ENCODE measurements around the gene FBXL20.

DNA sequence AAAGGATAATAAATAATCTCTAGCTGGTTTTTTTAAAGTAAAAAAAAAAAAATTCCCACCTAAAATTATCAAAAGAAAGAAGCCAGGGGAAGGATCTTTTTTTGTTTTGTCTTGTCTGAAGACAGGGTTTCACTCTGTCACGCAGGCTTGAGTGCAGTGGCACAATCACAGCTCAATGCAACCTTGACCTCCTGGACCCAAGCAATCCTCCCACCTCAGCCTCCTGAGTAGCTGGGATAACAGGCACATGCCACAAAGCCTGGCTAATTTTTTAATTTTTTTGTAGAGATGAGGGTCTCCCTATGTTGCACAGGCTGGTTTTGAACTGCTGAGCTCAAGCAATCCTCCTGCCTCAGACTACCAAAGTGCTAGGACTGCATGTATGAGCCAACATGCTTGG, 97.2 kb downstream of the FBXL20 start:
- TF ChIP-seq, protein P1, sequence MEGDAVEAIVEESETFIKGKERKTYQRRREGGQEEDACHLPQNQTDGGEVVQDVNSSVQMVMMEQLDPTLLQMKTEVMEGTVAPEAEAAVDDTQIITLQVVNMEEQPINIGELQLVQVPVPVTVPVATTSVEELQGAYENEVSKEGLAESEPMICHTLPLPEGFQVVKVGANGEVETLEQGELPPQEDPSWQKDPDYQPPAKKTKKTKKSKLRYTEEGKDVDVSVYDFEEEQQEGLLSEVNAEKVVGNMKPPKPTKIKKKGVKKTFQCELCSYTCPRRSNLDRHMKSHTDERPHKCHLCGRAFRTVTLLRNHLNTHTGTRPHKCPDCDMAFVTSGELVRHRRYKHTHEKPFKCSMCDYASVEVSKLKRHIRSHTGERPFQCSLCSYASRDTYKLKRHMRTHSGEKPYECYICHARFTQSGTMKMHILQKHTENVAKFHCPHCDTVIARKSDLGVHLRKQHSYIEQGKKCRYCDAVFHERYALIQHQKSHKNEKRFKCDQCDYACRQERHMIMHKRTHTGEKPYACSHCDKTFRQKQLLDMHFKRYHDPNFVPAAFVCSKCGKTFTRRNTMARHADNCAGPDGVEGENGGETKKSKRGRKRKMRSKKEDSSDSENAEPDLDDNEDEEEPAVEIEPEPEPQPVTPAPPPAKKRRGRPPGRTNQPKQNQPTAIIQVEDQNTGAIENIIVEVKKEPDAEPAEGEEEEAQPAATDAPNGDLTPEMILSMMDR (optimal IDR thresholded peaks at IDR 0.05 in 1 of 3, IDR thresholded peaks at IDR 0.05 in 1 of 3, conservative IDR thresholded peaks at IDR 0.05 in 1 of 3; ENCODE audit: extremely low read depth in 1 of 3, insufficient read depth in 2 of 3, low read length in 3 of 3) = no peak
- TF ChIP-seq EZH2 (IDR thresholded peaks at IDR 0.05; ENCODE audit: low read length) = no peak
